ELR (cell line): Measurements from ENCODE around the gene CABS1.

ENCODE experiments used
- DNase-seq: peaks from one replicate; pipeline ENCODE4 v3.0.0-alpha.2; 2015; ENCODE audit warnings: low read depth

Gene CABS1

GRCh38 chr4:70382691-70383181, 48.0 kb downstream of the CABS1 start, which contains the start of gene SMR3B:
SMR3B (plus strand) TSS chr4:70383131; CDS start chr4:70384511, 1,380 bp downstream.
- DNase-seq: no peak
